Breast epithelium (tissue), 4 donors: ENCODE measurements around the gene LCN6. TPM values are rescaled to one million over a fixed set of nuclear protein-coding genes. Genes with fewer than 3 reads are reported as not detected.

Experiments used
- DNase-seq, 2 donors: peaks; one replicate each; pipeline ENCODE4 v3.0.0-alpha.2; 2019; ENCODE audit warnings: low spot score in 2 of 2
- H3K27ac ChIP-seq, 2 donors: fragments of 200-600 bp; sonication (generic) in 1 of 2; one replicate each; pipeline ENCODE4 v1.5.1; 2016 to 2019; ENCODE audit warnings: mild to moderate bottlenecking in 1 of 2
- H3K27me3 ChIP-seq, 2 donors: fragments of 200-600 bp; sonication (generic) in 1 of 2; one replicate each; pipeline versions ENCODE4 v1.5.1 to v1.6.0; 2017 to 2019; ENCODE audit warnings: control low read depth in 1 of 2, mild to moderate bottlenecking in 1 of 2
- H3K36me3 ChIP-seq: fragments of 200-600 bp; one replicate; pipeline ENCODE4 v1.5.1; 2019
- H3K4me1 ChIP-seq, 2 donors: fragments of 200-600 bp; sonication (generic); one replicate each; pipeline ENCODE4 v1.5.1; 2016 to 2019; ENCODE audit warnings: control low read depth in 1 of 2
- H3K4me3 ChIP-seq, 3 donors: fragments of 200-600 bp; sonication (generic); 1 replicate in 2 of 3; 2 replicates in 1 of 3; pipeline ENCODE4 v1.5.1; 2016 to 2019; ENCODE audit warnings: mild to moderate bottlenecking in 3 of 3, moderate library complexity in 2 of 3
- H3K9me3 ChIP-seq, 2 donors: fragments of 200-600 bp; sonication (generic) in 1 of 2; one replicate each; pipeline ENCODE4 v1.5.1; 2016 to 2019; ENCODE audit warnings: control low read depth in 1 of 2
- CTCF ChIP-seq, 3 donors: fragments of 450-650 bp; IDR thresholded peaks; one replicate each; pipeline ENCODE4 v1.5.1; 2016 to 2017; ENCODE audit warnings: antibody characterized with exemption in 3 of 3, mild to moderate bottlenecking in 3 of 3, moderate library complexity in 3 of 3
- POLR2A ChIP-seq: fragments of 450-650 bp; IDR thresholded peaks from one replicate; pipeline ENCODE4 v1.6.1; 2016; ENCODE audit warnings: antibody characterized with exemption, mild to moderate bottlenecking, moderate library complexity
- POLR2AphosphoS5 ChIP-seq, 3 donors: sonication (generic); formaldehyde crosslinking; IDR thresholded peaks; one replicate each; pipeline ENCODE4 v1.6.1; 2017; ENCODE audit warnings: antibody characterized with exemption in 3 of 3
- intact Hi-C: fragments of 100-400 bp; cut with DNase I; formaldehyde crosslinking; loops from one replicate; pipeline ENCODE4 v1.15.1; 2023; ENCODE audit warnings: low total_unique reads
- total RNA-seq, 3 donors: library from RNA; depleted of rRNA; stranded (reverse); fragments of >200 nt; gene quantifications; one replicate each; pipeline ENCODE4 v1.1.0, GENCODE V29; 2016

Gene LCN6
- total RNA-seq, 3 donors from 2014 or later, result 4.1 to 12.2 (median 9.5) TPM

GRCh38 chr9:136793086-136793946, 45.0 kb upstream of the LCN6 start:
- Histone ChIP-seq H3K4me3 (no peak overlapping the region), H3K27ac (peak overlapping the region in 1 of 2 donors; percentile 11), H3K4me1 (peaks cover 0 to 5% of the 10 kb centered on the region in 2 donors), H3K9me3 (no peaks in the 10 kb centered on the region), H3K27me3 (no peaks in the 10 kb centered on the region), H3K36me3 (no peaks in the 10 kb centered on the region)
- intact Hi-C loops, result no loop called here
- no peak for TF ChIP-seq POLR2AphosphoS5 (IDR thresholded peaks at IDR 0.05)
- TF ChIP-seq CTCF (IDR thresholded peaks at IDR 0.05), result no peak
- TF ChIP-seq POLR2A, result no peak
- no peak for DNase-seq

- peak overlapping the region; percentile 98 to 99 for H3K27ac ChIP-seq
- no peaks in the 10 kb centered on the region for H3K36me3 ChIP-seq
- H3K4me1 ChIP-seq, result peaks cover 0 to 7% of the 10 kb centered on the region in 2 donors
- DNase-seq, result no peak
- intact Hi-C loops, result no loop called here
- peak overlapping the region in 2 of 3 donors; percentile 72 to 76 for H3K4me3 ChIP-seq
- H3K27me3 ChIP-seq, result no peaks in the 10 kb centered on the region
- H3K9me3 ChIP-seq, result no peaks in the 10 kb centered on the region
- TF ChIP-seq POLR2A (no peak), POLR2AphosphoS5 (IDR thresholded peaks at IDR 0.05) (no peak), CTCF (IDR thresholded peaks at IDR 0.05) (no peak)
Measured at GRCh38 chr9:136792321-136793085, 44.2 kb upstream of the LCN6 start.

GRCh38 chr9:136791516-136792276, 43.4 kb upstream of the LCN6 start:
- Histone ChIP-seq H3K27ac (peak overlapping the region; percentile 98 to 99), H3K36me3 (no peaks in the 10 kb centered on the region), H3K4me1 (peaks cover 0 to 10% of the 10 kb centered on the region in 2 donors), H3K4me3 (peak overlapping the region; percentile 72 to 76 (median 74)), H3K9me3 (no peaks in the 10 kb centered on the region), H3K27me3 (no peaks in the 10 kb centered on the region)
- intact Hi-C loops, result no loop called here
- TF ChIP-seq POLR2AphosphoS5 (IDR thresholded peaks at IDR 0.05) (peak; percentile 8 to 48 (median 43)), POLR2A (no peak), CTCF (IDR thresholded peaks at IDR 0.05) (peak; percentile 91 to 97 (median 92))
- peak; percentile 79 to 82 for DNase-seq

GRCh38 chr9:136790640-136791515, 42.6 kb upstream of the LCN6 start, which contains the start of gene TMEM141:
TMEM141 (plus strand) TSS chr9:136791344; CDS start chr9:136791371, 27 bp downstream.
- intact Hi-C loops, result no loop called here
- Histone ChIP-seq H3K27ac (peak within 1 kb of the TSS; percentile 98 to 99), H3K27me3 (no peaks in the 10 kb centered on the region), H3K4me3 (peak within 1 kb of the TSS; percentile 72 to 76 (median 74)), H3K36me3 (no peaks in the 10 kb centered on the region), H3K4me1 (peaks cover 0 to 10% of the 10 kb centered on the region in 2 donors), H3K9me3 (no peaks in the 10 kb centered on the region)
- TF ChIP-seq POLR2A, result peak; percentile 78
- TF ChIP-seq CTCF (IDR thresholded peaks at IDR 0.05), result no peak
- TF ChIP-seq POLR2AphosphoS5 (IDR thresholded peaks at IDR 0.05), result peak; percentile 15 to 93 (median 50)
- DNase-seq, result peak; percentile 100
